ENCODE data around the gene GALNT17.

GALNT17 gene

DNA sequence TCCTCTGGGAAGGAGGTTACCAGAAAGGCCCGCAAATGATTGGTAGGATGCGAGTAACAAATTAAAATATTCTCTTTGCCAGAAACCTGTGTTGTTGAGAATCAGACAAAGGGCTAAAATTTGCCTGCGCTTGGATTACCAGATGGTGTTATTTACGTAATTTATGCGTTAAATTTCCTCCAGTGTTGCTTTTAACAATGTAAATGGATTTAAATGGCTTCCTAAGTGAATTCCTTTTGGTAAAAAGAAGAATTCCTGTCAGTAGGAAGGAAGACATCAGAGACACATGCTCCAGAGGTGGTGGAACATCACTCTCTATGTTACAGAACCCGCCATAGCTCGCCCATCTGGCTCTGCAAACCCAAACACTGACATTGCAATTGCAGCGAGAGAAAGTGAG, 520.6 kb downstream of the GALNT17 start:
- TF ChIP-seq SIN3A (IDR thresholded peaks at IDR 0.05; ENCODE audit: borderline replicate concordance, insufficient read depth, low read length) = no peak

DNA sequence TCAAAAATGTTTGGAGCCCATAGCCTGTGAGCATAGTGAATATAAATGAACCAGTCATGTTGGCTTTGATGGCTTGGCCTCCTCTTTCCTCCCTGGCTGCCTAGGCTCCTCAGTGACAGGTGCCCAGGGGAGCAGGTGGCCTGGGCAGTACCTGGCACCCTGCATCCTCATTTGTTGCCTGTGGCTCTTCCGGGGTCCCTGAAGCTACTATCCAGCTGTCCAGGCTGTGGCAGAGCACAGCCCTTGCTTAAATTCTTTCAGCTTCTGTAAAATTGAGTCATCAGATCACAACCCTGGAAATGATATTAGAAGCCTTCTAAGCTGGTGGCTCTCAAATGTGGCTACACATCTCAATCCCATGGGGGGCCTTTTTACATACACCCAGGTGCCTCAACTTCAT, 525.4 kb downstream of the GALNT17 start:
- TF ChIP-seq SIN3A (IDR thresholded peaks at IDR 0.05; ENCODE audit: borderline replicate concordance, insufficient read depth, low read length) (no peak), TAF1 (IDR thresholded peaks at IDR 0.05; ENCODE audit: borderline replicate concordance, insufficient read depth, low read length) (no peak), FOXP2 (optimal IDR thresholded peaks at IDR 0.05; ENCODE audit: borderline replicate concordance, extremely low read depth, extremely low read length, insufficient read depth) (no peak), POLR2AphosphoS5 (IDR thresholded peaks at IDR 0.05; ENCODE audit: low read depth, low read length) (no peak)
- TF ChIP-seq, protein P1, sequence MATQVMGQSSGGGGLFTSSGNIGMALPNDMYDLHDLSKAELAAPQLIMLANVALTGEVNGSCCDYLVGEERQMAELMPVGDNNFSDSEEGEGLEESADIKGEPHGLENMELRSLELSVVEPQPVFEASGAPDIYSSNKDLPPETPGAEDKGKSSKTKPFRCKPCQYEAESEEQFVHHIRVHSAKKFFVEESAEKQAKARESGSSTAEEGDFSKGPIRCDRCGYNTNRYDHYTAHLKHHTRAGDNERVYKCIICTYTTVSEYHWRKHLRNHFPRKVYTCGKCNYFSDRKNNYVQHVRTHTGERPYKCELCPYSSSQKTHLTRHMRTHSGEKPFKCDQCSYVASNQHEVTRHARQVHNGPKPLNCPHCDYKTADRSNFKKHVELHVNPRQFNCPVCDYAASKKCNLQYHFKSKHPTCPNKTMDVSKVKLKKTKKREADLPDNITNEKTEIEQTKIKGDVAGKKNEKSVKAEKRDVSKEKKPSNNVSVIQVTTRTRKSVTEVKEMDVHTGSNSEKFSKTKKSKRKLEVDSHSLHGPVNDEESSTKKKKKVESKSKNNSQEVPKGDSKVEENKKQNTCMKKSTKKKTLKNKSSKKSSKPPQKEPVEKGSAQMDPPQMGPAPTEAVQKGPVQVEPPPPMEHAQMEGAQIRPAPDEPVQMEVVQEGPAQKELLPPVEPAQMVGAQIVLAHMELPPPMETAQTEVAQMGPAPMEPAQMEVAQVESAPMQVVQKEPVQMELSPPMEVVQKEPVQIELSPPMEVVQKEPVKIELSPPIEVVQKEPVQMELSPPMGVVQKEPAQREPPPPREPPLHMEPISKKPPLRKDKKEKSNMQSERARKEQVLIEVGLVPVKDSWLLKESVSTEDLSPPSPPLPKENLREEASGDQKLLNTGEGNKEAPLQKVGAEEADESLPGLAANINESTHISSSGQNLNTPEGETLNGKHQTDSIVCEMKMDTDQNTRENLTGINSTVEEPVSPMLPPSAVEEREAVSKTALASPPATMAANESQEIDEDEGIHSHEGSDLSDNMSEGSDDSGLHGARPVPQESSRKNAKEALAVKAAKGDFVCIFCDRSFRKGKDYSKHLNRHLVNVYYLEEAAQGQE (IDR thresholded peaks at IDR 0.05; ENCODE audit: insufficient read depth in 1 of 2, low read depth in 2 of 2, low read length in 2 of 2) = no peak

DNA sequence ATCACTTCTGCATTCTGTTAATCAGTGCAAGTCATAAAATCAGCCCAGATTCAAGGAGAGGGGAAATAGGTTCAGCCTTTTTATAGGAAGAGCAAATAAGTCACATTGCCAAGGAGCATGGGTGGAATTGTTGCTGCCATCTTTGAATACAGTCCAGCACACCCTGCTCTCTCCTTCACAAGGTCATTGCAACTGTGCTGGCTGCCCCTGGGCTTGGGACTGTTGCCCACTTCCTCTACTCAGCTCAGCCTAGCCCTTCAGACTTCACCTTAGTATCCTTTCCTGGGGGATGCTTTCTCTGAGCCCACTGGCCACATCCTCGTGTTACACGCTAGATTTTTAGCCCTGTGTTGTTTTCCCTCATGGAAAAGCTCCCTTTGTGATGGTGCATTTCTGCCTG, 527.7 kb downstream of the GALNT17 start:
- TF ChIP-seq SIN3A (IDR thresholded peaks at IDR 0.05; ENCODE audit: borderline replicate concordance, insufficient read depth, low read length) = no peak
- TF ChIP-seq FOXP2 (optimal IDR thresholded peaks at IDR 0.05; ENCODE audit: borderline replicate concordance, extremely low read depth, extremely low read length, insufficient read depth) = no peak
- no peak for TF ChIP-seq TAF1 (IDR thresholded peaks at IDR 0.05; ENCODE audit: borderline replicate concordance, insufficient read depth, low read length)
- no peak for TF ChIP-seq POLR2AphosphoS5 (IDR thresholded peaks at IDR 0.05; ENCODE audit: low read depth, low read length)
- TF ChIP-seq, protein P1 (IDR thresholded peaks at IDR 0.05; ENCODE audit: insufficient read depth in 1 of 2, low read depth in 2 of 2, low read length in 2 of 2) = no peak

DNA sequence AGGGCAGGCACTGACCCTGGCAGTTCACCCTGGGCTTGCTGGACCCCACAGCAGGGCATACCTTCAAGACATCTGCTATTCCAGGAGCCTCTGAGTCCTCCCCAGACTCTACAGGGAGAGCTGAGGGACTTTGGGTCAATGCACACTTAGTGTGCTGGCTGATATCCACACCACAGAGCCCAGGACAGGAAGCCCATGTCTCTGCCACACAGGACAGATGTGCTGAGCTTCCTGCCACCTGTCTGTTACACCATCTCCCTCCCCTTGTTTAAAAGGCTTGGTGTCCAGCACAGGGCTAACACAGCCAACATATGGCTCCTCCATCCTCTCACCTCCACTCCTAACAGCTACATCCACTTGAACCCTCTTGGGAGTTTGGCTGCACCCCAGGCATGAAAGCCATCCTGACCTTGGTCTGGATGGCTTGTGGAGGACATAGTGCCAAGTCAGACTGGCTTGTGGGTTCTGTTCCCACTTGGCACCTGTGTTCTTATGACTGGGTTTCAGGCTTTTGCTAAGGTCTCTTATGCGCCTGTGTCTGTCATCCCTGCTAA, 529.8 kb downstream of the GALNT17 start:
- TF ChIP-seq SIN3A (IDR thresholded peaks at IDR 0.05; ENCODE audit: borderline replicate concordance, insufficient read depth, low read length) = no peak

DNA sequence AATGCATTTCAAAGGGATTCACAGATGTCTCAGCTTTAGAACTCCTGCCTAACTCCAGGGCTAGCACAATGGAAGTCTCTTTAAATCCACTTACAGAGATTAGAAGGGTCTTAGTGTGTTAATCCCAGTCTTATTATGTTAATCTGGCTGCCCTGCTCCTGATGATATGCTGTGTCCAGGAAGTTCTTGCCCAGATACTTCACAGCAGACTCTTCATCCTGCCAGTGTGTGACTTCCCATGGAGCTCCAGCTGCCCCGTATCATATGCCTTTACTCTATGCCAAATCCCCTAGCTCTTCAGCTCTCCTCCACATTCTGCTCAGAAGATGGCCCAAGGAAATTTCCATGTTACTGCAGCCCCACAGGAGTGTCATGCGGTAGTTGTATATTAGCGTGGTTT, 533.8 kb downstream of the GALNT17 start:
- no peak for TF ChIP-seq POLR2AphosphoS5 (IDR thresholded peaks at IDR 0.05; ENCODE audit: low read depth, low read length)
- no peak for TF ChIP-seq FOXP2 (optimal IDR thresholded peaks at IDR 0.05; ENCODE audit: borderline replicate concordance, extremely low read depth, extremely low read length, insufficient read depth)
- no peak for TF ChIP-seq SIN3A (IDR thresholded peaks at IDR 0.05; ENCODE audit: borderline replicate concordance, insufficient read depth, low read length)
- TF ChIP-seq, protein P1 (IDR thresholded peaks at IDR 0.05; ENCODE audit: insufficient read depth in 1 of 2, low read depth in 2 of 2, low read length in 2 of 2) = no peak
- no peak for TF ChIP-seq TAF1 (IDR thresholded peaks at IDR 0.05; ENCODE audit: borderline replicate concordance, insufficient read depth, low read length)

DNA sequence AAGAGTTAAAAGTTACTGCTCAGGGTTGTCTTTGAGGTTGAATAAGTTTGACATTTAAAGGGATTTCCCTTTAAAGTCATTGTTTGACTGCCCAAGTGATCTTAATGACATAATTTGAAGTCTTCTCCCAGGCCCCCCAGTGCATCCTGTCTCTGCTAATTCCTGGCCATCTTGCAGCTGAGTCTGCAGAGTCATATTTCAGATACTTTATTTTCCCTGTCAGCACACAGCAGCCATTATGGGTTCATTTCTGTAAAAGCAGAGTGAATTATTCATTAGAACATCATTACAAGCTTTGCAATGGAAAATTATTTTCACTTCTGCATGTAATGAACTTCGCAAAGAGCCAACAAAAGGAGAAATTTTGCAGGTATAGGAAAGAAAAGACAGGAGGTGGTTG, 536.6 kb downstream of the GALNT17 start:
- TF ChIP-seq TAF1 (IDR thresholded peaks at IDR 0.05; ENCODE audit: borderline replicate concordance, insufficient read depth, low read length) = no peak
- TF ChIP-seq SIN3A (IDR thresholded peaks at IDR 0.05; ENCODE audit: borderline replicate concordance, insufficient read depth, low read length) = no peak
- no peak for TF ChIP-seq FOXP2 (optimal IDR thresholded peaks at IDR 0.05; ENCODE audit: borderline replicate concordance, extremely low read depth, extremely low read length, insufficient read depth)
- TF ChIP-seq POLR2AphosphoS5 (IDR thresholded peaks at IDR 0.05; ENCODE audit: low read depth, low read length) = no peak
- TF ChIP-seq, protein P1 (IDR thresholded peaks at IDR 0.05; ENCODE audit: insufficient read depth in 1 of 2, low read depth in 2 of 2, low read length in 2 of 2) = no peak
